Neural progenitor cell (in vitro differentiated cells): ENCODE data around the gene SH2D3A.

Experiments used
- EZH2 ChIP-seq: fragments of 200-600 bp; sonication (generic); IDR thresholded peaks from 2 replicates; pipeline ENCODE4 v1.6.1; 2017; ENCODE audit warnings: antibody characterized with exemption, mild to moderate bottlenecking, moderate library complexity
- TF ChIP-seq, protein P1 (sequence below): fragments of 200-600 bp; sonication (generic); IDR thresholded peaks from 2 replicates; pipeline ENCODE4 v1.5.1; 2017; ENCODE audit warnings: antibody characterized with exemption, mild to moderate bottlenecking

DNA sequence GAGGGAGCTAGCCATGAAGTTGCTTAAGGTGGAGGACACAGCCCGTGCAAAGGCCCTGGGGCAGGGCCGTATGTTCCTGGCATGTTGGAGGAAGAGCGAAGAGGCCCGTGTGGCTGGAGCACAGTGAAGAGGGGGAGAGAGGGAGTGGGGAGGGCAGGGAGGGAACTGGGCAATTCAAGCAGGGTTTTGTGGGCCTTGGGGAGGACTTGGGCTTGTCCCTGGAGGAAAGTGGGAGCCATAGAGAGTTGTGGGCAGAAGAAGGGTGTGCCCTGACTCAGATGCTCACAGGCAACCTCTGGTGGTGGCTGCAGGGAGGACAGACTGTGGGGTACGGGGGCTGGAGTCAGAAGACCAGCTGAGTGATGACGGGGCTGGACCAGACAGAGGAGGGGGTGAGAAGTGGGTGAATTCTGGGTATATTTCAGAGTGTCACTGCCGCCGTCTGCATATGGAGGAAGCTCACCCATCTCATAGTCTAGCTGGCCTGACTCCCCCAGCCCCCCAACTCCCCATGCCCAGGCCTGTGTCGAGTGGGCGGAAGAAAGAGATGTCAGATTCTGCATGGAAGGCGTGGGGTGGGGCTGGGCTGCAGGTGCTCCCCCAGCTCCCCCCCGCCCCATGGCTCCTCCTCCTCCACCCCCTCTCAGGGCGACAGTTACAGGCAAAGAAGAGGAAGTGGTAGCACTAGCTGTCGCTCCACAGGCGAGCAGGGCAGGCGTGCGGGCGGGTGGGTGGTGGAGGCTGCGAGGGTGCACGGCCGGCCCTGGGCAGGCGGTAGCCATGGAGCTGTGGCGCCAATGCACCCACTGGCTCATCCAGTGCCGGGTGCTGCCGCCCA is 5.0 kb upstream of the SH2D3A start, which contains the start of gene VAV1:
- TF ChIP-seq, protein P1, sequence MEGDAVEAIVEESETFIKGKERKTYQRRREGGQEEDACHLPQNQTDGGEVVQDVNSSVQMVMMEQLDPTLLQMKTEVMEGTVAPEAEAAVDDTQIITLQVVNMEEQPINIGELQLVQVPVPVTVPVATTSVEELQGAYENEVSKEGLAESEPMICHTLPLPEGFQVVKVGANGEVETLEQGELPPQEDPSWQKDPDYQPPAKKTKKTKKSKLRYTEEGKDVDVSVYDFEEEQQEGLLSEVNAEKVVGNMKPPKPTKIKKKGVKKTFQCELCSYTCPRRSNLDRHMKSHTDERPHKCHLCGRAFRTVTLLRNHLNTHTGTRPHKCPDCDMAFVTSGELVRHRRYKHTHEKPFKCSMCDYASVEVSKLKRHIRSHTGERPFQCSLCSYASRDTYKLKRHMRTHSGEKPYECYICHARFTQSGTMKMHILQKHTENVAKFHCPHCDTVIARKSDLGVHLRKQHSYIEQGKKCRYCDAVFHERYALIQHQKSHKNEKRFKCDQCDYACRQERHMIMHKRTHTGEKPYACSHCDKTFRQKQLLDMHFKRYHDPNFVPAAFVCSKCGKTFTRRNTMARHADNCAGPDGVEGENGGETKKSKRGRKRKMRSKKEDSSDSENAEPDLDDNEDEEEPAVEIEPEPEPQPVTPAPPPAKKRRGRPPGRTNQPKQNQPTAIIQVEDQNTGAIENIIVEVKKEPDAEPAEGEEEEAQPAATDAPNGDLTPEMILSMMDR = no peak
- no peak for TF ChIP-seq EZH2
